Thyroid gland (tissue), 4 donors: ENCODE measurements around the gene CTIF. TPM values are rescaled to one million over a fixed set of nuclear protein-coding genes. Genes with fewer than 3 reads are reported as not detected.

Experiments
- DNase-seq, 2 donors: peaks; one replicate each; pipeline ENCODE4 v3.0.0-alpha.2; 2019
- H3K27ac ChIP-seq, 3 donors: fragments of 200-600 bp; sonication (generic); 1 replicate in 2 of 3; 2 replicates in 1 of 3; pipeline ENCODE4 v1.5.1; 2016 to 2019; ENCODE audit warnings: mild to moderate bottlenecking in 1 of 3, moderate library complexity in 1 of 3
- H3K27me3 ChIP-seq: fragments of 200-600 bp; sonication (generic); one replicate; pipeline ENCODE4 v1.5.1; 2019
- H3K36me3 ChIP-seq, 2 donors: fragments of 200-600 bp; sonication (generic); one replicate each; pipeline ENCODE4 v1.5.1; 2016 to 2019
- H3K4me1 ChIP-seq, 2 donors: fragments of 200-600 bp; sonication (generic); one replicate each; pipeline ENCODE4 v1.5.1; 2017 to 2019
- H3K4me3 ChIP-seq, 3 donors: fragments of 200-600 bp; sonication (generic); replicated peaks in 1 of 3; 1 replicate in 2 of 3; 2 replicates in 1 of 3; pipeline ENCODE4 v1.5.1; 2016; ENCODE audit warnings: mild to moderate bottlenecking in 1 of 3
- H3K9me3 ChIP-seq: fragments of 200-600 bp; sonication (generic); one replicate; pipeline ENCODE4 v1.5.1; 2017
- POLR2A ChIP-seq, 2 donors: fragments of 450-650 bp; IDR thresholded peaks; one replicate each; pipeline ENCODE4 v1.6.1; 2017; ENCODE audit warnings: antibody characterized with exemption in 2 of 2, mild to moderate bottlenecking in 2 of 2, moderate library complexity in 1 of 2
- WGBS, 2 donors: methylation state at CpG; one replicate each; pipeline ENCODE4 v1.1.5; 2017; 5-methylcytosine and 5-hydroxymethylcytosine counted together
- intact Hi-C: fragments of 100-400 bp; cut with DNase I; formaldehyde crosslinking; loops from one replicate; pipeline ENCODE4 v1.15.1; 2023
- total RNA-seq, 4 donors: library from RNA; depleted of rRNA; stranded (reverse); fragments of >200 nt; gene quantifications; one replicate each; pipeline ENCODE4 v1.2.3, GENCODE V29; 2016
- TF ChIP-seq, protein P1 (sequence below), 6 experiments: fragments of 200-600 bp in 3 of 6; fragments of 450-650 bp in 3 of 6; sonication (generic) in 3 of 6; IDR thresholded peaks; one replicate each; pipeline ENCODE4 v1.5.1; 2016 to 2019; ENCODE audit warnings: antibody characterized with exemption in 6 of 6, mild to moderate bottlenecking in 2 of 6, inconsistent platforms in 1 of 6, moderate library complexity in 1 of 6

Gene CTIF
- total RNA-seq, 4 donors from 2014 or later, result 18.7 to 29.8 (median 23.6) TPM

GRCh38 chr18:48819276-48819675, 280.4 kb downstream of the CTIF start:
- 94 to 95% methylated on average over 14 to 15 of the region's 15 CpGs for WGBS, 2 donors
- DNase-seq, result peak in 1 of 2 donors; percentile 0
- H3K36me3 ChIP-seq, result no peaks in the 10 kb centered on the region

GRCh38 chr18:48819781-48820482, 281.1 kb downstream of the CTIF start:
- intact Hi-C loops, result no loop called here
- Histone ChIP-seq H3K36me3 (no peaks in the 10 kb centered on the region), H3K9me3 (no peaks in the 10 kb centered on the region), H3K27me3 (no peaks in the 10 kb centered on the region), H3K27ac (no peak overlapping the region), H3K4me1 (peaks cover 4 to 7% of the 10 kb centered on the region in 2 donors), H3K4me3 (no peak overlapping the region)
- peak in 1 of 2 donors; percentile 1 for DNase-seq
- TF ChIP-seq POLR2A (IDR thresholded peaks at IDR 0.05), result no peak
- TF ChIP-seq, protein P1, sequence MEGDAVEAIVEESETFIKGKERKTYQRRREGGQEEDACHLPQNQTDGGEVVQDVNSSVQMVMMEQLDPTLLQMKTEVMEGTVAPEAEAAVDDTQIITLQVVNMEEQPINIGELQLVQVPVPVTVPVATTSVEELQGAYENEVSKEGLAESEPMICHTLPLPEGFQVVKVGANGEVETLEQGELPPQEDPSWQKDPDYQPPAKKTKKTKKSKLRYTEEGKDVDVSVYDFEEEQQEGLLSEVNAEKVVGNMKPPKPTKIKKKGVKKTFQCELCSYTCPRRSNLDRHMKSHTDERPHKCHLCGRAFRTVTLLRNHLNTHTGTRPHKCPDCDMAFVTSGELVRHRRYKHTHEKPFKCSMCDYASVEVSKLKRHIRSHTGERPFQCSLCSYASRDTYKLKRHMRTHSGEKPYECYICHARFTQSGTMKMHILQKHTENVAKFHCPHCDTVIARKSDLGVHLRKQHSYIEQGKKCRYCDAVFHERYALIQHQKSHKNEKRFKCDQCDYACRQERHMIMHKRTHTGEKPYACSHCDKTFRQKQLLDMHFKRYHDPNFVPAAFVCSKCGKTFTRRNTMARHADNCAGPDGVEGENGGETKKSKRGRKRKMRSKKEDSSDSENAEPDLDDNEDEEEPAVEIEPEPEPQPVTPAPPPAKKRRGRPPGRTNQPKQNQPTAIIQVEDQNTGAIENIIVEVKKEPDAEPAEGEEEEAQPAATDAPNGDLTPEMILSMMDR (IDR thresholded peaks at IDR 0.05), result no peak
- WGBS, 2 donors, result 93 to 96% methylated on average over 11 of the region's 11 CpGs

More at GRCh38 chr18:48819276-48819675, 280.4 kb downstream of the CTIF start:
- H3K27ac ChIP-seq, result no peak overlapping the region
- no peak overlapping the region for H3K4me3 ChIP-seq
- H3K9me3 ChIP-seq, result no peaks in the 10 kb centered on the region
- H3K4me1 ChIP-seq, result peaks cover under 1 to 1% of the 10 kb centered on the region in 2 donors
- TF ChIP-seq POLR2A (IDR thresholded peaks at IDR 0.05), result no peak
- TF ChIP-seq, protein P1 (IDR thresholded peaks at IDR 0.05), result no peak
- H3K27me3 ChIP-seq, result no peaks in the 10 kb centered on the region
- intact Hi-C loops, result no loop called here

DNA sequence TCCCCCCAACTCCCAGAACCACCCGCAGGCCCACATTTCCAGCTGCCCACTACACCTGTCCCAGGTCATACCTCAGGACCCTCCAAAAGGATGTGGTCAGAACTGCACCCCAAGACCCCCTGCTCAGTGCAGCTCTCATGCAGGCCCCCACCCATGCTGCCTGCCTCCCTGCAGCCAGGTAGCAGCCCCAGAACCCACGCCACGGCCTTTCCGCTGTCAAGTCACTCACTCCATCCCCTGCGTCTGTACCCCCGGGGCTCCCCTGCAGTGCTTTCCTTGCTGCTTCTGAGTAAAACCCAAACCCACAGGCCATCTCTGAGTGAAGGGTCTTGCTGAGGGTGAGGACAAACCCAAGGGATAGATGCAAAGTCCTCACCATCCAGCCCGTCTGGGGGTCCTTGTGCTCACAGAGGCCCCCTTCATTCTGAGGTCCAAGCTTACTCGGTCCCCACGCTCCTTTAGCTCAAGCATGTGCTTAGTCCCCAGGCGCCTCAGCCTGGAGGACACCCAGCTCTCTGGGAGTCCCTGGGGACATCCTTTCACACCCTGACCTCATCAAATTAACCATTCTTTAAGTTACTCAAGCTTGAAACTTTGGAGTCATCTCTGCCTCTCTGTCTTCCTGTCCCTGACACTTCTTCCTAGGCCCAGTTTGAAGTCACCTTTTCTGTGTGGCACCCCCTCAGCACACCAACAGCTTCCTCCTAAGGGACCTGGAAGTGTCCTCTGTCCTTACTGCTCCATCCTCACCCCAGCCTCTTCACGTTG, 281.8 kb downstream of the CTIF start:
- peaks cover 11 to 14% of the 10 kb centered on the region in 2 donors for H3K4me1 ChIP-seq
- H3K27me3 ChIP-seq, result no peaks in the 10 kb centered on the region
- no peaks in the 10 kb centered on the region for H3K36me3 ChIP-seq
- intact Hi-C loops, result no loop called here
- peak in 1 of 2 donors; percentile 1 for DNase-seq
- no peak overlapping the region for H3K27ac ChIP-seq
- TF ChIP-seq, protein P1 (IDR thresholded peaks at IDR 0.05), result no peak
- no peak for TF ChIP-seq POLR2A (IDR thresholded peaks at IDR 0.05)
- H3K4me3 ChIP-seq, result no peak overlapping the region
- H3K9me3 ChIP-seq, result no peaks in the 10 kb centered on the region
- WGBS, 2 donors, result 83 to 92% methylated on average over 11 of the region's 11 CpGs

DNA sequence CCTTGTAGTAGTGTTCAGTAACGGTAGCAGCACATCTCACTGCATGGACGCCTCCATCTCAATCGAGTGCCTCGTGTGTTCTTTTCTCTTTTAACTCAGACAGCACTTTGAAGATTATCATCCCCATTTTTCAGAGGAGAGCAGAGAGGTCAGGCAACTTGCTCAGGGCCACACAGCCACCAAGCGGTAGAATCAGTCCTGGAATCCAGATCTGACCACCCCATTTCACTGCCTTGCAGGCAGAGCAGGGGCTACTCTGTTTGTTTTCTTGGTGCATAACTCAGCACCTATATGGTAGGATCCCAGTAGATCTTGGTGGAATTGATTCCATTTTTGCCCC, 282.4 kb downstream of the CTIF start:
- Histone ChIP-seq H3K36me3 (no peaks in the 10 kb centered on the region), H3K4me3 (no peak overlapping the region), H3K9me3 (no peaks in the 10 kb centered on the region), H3K27ac (no peak overlapping the region), H3K4me1 (peaks cover 17 to 19% of the 10 kb centered on the region in 2 donors), H3K27me3 (no peaks in the 10 kb centered on the region)
- intact Hi-C loops, result no loop called here
- 70 to 71% methylated on average over 5 of the region's 5 CpGs for WGBS, 2 donors
- peak in 1 of 2 donors; percentile 2 for DNase-seq
- TF ChIP-seq, protein P1 (IDR thresholded peaks at IDR 0.05), result no peak
- TF ChIP-seq POLR2A (IDR thresholded peaks at IDR 0.05), result no peak

- no peaks in the 10 kb centered on the region for H3K9me3 ChIP-seq
- peaks cover 23 to 25% of the 10 kb centered on the region in 2 donors for H3K4me1 ChIP-seq
- H3K27ac ChIP-seq, result no peak overlapping the region
- TF ChIP-seq, protein P1 (IDR thresholded peaks at IDR 0.05), result no peak
- no peak for TF ChIP-seq POLR2A (IDR thresholded peaks at IDR 0.05)
- H3K4me3 ChIP-seq, result no peak overlapping the region
- no peaks in the 10 kb centered on the region for H3K27me3 ChIP-seq
- no peak for DNase-seq
- H3K36me3 ChIP-seq, result no peaks in the 10 kb centered on the region
- WGBS, 2 donors, result 70 to 81% methylated on average over 4 of the region's 4 CpGs
- intact Hi-C loops, result no loop called here
Measured at GRCh38 chr18:48821845-48822244, 283.0 kb downstream of the CTIF start.
